Activated CD8-positive, alpha-beta memory T cell treated with anti-CD3 and anti-CD28 coated beads for 1 hour (primary cell): ENCODE results near the gene HOGA1.

Experiments
- DNase-seq, 2 donors: peaks; one replicate each; pipeline ENCODE4 v3.0.0-alpha.2; 2020; ENCODE audit warnings: low read depth in 1 of 2; ENCODE audit errors: extremely low read depth in 1 of 2

The HOGA1 gene

GRCh38 chr10:97578171-97578844, 5.9 kb upstream of the HOGA1 start:
- DNase-seq = no peak

- DNase-seq = no peak
These were observed 3.5 kb upstream of the HOGA1 start for GRCh38 chr10:97580421-97581367.

- no peak for DNase-seq
These were observed 2.0 kb upstream of the HOGA1 start for GRCh38 chr10:97582169-97582568.

- no peak for DNase-seq
These were observed 713 bp upstream of the HOGA1 start for GRCh38 chr10:97583476-97583875.

GRCh38 chr10:97584798-97585438, 729 bp downstream of the HOGA1 start:
- no peak for DNase-seq

GRCh38 chr10:97585439-97585811, 1.2 kb downstream of the HOGA1 start:
- DNase-seq = no peak

GRCh38 chr10:97587183-97587582, 3.0 kb downstream of the HOGA1 start:
- DNase-seq = no peak

GRCh38 chr10:97589479-97589878, 5.3 kb downstream of the HOGA1 start, which contains the start of gene C10orf62:
C10orf62 (plus strand) TSS chr10:97589721; CDS start chr10:97589898, 177 bp downstream.
- no peak for DNase-seq

GRCh38 chr10:97590082-97590747, 6.0 kb downstream of the HOGA1 start:
- no peak for DNase-seq

GRCh38 chr10:97590748-97591495, 6.7 kb downstream of the HOGA1 start:
- DNase-seq = no peak

- DNase-seq = no peak
These were observed 9.2 kb downstream of the HOGA1 start for GRCh38 chr10:97593421-97593820.

GRCh38 chr10:97596101-97597082, 12.2 kb downstream of the HOGA1 start:
- DNase-seq = no peak

- no peak for DNase-seq
These were observed 13.6 kb downstream of the HOGA1 start for GRCh38 chr10:97597778-97598177.

GRCh38 chr10:97598407-97599271, 14.4 kb downstream of the HOGA1 start:
- no peak for DNase-seq

GRCh38 chr10:97599272-97599619, 15.1 kb downstream of the HOGA1 start:
- DNase-seq = no peak

- DNase-seq = no peak
These were observed 16.4 kb downstream of the HOGA1 start for GRCh38 chr10:97600616-97601015.

GRCh38 chr10:97601268-97602215, 17.4 kb downstream of the HOGA1 start:
- DNase-seq = no peak
